GM19468 (cell line): ENCODE results near the gene ANKRD2.
"Not testable (repeated sequence)": the region's sequence is repeated elsewhere in the genome, so short reads cannot be mapped to it uniquely, and the experiment has no call there.

Source experiments
- ATAC-seq: cut with Tn5 transposase; IDR thresholded peaks from one replicate; pipeline ENCODE4 v1.9.1; 2021; ENCODE audit warnings: mild to moderate bottlenecking, moderate library complexity, moderate number of reproducible peaks; ENCODE audit not compliant: unreplicated experiment; ENCODE audit errors: extremely low read depth

ANKRD2 gene

DNA sequence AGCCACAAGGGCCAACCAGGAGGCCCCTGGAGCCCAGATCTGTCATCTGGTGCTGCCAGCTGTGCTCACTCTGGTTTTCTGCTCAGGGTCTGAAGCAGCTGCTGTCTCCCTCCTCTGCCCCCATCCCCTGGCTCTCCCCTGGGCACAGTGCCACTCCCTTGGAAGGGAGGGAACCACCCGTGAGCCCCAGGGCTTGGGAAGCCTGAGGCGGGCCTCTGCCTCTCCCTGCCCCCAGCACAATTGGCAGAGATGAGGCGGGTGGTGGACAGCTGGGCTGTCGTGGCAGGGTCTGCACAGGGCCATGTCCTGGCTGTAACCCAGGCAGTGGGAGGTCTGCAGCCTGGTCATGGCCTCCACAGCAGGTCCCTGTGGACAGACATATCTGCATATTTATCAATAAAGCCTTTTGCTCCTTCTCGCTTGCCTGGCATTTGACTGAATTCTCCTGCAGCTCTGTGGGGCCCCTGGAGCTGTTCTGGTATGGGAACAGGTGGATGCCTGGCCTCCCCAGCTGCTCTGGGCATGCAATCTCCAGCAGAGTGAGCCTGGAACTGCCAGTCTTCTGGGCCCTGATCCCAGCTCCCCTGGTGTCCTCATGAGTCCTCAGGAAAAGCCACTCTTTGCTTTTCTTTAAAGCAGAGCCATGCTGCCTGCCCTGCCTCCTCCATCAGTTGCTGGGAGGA lies 1.6 kb upstream of the ANKRD2 start:
- ATAC-seq, result no peak

DNA sequence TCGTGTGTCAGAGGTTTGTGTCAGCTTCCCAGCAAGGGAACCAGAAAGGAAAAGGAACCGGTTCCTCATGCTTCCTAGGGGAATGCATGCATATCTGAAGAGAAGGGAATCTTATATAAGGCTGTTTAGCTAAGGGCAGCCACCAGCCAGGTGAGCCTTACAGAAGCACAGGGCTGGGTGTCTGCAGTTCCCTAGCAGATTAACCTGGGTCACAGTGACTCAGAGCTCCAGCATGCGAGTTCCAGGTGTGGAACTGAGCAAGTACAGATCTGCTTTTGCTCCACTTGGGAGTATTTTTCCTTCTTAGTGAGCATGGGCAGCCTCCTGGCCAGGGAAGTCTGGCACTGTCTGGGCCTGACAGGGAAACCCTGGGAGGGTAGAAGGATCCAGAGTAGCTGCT lies 957 bp upstream of the ANKRD2 start:
- ATAC-seq, result no peak

- ATAC-seq, result no peak
These were observed 442 bp downstream of the ANKRD2 start for GRCh38 chr10:97573021-97573420.

- no peak for ATAC-seq
These were observed 1.1 kb downstream of the ANKRD2 start for GRCh38 chr10:97573672-97574071.

- ATAC-seq, result no peak
These were observed 2.0 kb downstream of the ANKRD2 start for GRCh38 chr10:97574374-97575126.

DNA sequence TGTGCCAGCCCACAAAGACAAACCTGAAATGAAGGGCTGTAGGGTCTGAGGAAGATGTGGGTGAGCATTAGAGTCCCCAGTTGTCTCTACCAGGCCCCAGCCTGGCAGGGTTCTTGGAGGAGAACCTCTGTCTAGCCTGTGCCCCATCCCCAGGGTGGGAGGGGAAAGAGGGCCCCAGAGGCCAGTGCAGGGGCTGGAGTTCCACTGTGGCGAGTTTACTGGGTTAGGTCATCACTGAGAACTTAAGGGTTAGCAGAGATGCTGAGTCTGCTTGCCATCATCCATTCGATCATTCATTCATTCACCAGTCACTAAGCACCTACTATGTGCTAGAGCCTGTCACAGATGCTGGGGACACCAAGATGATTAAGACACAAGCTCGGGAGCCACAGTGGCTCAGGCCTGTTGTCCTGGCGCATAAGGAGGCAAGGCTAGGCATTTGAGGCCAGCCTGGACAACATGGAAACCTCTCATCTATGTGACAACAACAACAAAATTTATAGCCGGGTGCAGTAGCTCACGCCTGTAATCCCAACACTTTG lies 2.6 kb downstream of the ANKRD2 start:
- no peak for ATAC-seq

GRCh38 chr10:97576487-97576886 lies 3.9 kb downstream of the ANKRD2 start:
- ATAC-seq, result not testable (repeated sequence)

DNA sequence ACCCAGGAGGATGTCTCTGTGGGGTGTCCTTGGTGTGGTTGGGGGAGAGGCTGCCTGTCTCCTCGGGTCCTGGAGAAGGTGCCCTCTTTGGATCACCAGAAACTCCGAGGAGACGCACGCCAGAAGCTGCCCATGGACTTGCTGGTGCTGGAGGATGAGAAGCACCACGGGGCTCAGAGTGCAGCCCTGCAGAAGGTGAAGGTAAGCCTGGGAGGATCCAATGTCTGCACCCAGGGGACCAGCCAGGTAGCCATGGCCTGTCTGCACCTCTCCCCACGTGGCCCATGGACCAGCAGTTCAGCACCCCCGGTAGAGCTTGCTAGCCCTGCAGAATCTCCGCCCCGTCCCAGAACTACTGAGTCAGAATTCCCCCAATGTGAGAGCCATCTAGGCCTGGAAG lies 5.1 kb downstream of the ANKRD2 start:
- ATAC-seq, result no peak

- no peak for ATAC-seq
These were observed 5.7 kb downstream of the ANKRD2 start for GRCh38 chr10:97578171-97578844.

DNA sequence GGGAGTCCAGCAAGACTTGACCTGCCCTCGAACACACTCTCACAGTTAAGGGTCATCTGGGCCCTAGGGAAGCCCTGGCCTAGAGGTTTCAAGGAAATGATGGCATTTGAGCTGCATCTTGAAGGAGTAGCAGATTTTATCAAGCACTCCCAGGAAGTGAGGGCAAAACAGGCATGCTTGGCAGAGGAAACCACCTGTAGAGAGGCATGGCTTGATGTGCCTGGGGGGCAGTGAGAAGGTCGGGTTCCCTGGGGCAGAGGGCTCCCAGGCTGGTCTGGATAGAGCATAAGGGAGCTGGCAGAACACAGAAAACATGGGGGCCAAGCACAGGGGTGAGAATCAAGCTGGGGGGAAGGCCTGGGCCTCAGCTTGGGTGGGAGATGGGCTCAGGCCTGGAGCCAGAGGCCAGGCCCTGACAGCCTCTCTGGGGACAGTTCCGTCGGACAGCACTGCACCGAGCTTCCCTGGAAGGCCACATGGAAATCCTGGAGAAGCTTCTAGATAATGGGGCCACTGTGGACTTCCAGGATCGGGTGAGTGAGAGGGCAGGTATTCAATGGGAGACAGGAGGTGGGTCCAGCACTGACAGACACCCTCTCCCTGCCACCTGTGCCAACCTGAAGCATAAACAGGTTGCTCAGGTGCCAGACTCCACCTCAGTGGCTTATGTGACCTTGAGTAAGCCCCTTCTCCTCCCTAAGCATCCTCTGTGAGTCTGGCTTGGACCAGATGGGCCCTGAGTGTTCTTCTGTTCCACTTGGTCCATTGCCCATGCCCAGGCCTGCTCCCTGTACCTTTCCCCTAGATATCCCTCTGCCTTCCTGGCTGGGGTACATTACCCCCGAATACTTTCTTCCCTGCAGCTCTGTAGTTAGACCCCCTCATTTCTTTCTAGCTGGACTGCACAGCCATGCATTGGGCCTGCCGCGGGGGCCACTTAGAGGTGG lies 8.1 kb downstream of the ANKRD2 start:
- ATAC-seq, result no peak

- no peak for ATAC-seq
These were observed 9.6 kb downstream of the ANKRD2 start for GRCh38 chr10:97582169-97582568.

GRCh38 chr10:97583476-97583875 lies 10.9 kb downstream of the ANKRD2 start:
- ATAC-seq, result no peak

DNA sequence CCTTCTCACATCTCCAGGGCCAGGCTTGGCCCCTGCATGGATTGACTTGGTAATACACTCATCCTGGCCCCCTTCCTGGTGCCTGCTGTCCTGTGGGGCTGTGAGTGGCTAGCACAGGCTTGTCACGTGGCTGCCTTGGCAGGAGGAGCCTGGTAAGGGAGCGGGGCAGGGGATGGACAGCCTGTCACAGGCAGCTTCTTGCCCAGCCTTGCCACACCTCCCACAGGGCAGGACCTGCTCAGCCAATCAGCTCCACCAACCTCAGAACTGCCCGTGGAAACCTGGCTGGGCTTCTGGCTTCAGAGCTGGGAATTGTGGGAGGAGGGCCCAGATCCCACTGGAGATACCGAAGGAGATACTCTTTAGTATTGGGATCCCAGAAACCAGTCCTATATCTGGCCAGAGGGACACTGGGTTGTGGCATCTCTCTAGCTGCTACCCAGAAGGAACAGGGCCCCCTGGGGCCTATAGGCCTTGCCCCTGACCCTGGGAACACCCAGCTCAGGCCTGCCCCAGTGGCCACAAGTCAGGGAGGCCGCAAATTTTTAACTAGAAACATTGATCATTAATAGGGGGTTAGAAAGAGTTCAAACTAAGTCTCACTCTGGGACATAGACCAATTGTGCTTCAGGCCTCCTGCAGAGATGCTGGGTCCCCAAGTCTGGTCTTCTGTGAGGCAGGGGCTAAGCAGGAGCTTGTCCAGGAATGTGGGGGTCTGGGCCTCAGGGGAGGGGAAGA lies 11.7 kb downstream of the ANKRD2 start, which contains the start of gene HOGA1:
Gene HOGA1, plus strand, starts transcription at position 330 of the 738 bp plus-strand sequence. Its CDS starts 315 bp downstream, at position 645.
- ATAC-seq, result peak; percentile 27

DNA sequence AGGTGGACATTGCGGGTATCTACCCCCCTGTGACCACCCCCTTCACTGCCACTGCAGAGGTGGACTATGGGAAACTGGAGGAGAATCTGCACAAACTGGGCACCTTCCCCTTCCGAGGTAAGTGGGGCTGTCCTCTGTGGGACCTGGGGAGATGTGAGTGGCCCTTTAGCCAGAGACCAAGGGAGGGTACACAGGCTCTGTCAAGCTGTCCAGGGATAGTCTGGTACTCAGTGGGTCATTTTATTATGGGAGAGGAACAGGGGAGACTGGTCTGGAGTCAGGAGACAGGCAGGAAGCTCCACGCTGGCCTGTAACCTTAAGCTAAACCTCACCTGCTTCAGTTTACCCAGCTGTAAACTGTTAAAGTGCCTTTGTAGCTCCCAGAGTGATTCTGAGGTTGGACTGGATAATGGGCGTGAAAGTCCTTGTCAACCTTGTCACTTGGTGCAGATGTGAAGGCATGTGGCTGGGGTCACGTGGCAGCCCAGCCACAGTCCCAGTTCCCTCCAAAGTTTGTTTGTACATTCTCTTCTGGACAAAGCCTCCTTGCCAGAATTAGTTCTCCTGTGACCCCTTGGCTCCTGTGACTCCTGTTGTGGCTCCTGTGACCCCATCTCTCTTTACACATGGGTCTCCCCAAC lies 12.3 kb downstream of the ANKRD2 start:
- ATAC-seq, result no peak

- no peak for ATAC-seq
These were observed 12.8 kb downstream of the ANKRD2 start for GRCh38 chr10:97585439-97585811.

DNA sequence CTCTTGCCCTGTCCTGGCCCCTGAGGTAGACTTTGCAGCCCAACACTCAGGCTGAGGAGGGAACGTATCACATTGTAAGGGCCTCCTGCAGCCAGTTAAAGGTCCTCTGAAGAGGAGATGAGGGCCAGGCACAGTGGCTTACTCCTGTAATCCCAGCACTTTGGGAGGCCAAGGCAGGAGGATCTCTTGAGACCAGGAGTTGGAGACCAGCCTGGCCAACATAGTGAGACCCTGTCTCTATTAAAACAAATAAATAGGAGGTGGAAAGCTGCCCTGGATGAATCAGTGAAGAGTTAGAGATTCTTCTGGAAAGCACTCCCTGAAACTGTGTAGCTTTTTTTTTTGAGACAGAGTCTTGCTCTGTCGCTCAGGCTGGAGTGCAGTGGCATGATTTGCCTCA lies 14.6 kb downstream of the ANKRD2 start:
- ATAC-seq, result no peak

DNA sequence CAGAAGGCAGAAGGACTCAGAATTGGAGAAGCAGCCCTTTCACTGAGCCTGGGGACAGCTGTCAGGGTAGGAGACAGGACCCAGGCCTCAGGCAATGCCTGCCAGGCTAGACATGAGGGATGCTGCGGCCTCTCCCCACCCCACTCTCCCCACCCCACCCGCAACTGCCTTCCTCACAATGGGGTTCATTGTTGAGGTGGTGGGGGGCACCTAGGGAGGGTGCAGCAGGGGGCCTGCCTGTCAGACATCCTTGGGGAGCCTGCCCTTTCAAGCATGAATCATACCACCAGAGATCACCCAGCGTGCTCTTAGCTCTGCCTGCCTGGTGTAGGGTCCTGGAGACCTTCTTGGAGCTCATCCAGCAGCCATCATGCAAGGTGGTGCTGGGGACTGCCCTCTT lies 16.9 kb downstream of the ANKRD2 start, which contains the start of gene C10orf62:
Gene C10orf62, plus strand, starts transcription at position 243 of the 400 bp plus-strand sequence. CDS start 177 bp downstream, outside the sequence.
- no peak for ATAC-seq

GRCh38 chr10:97590082-97590747 lies 17.6 kb downstream of the ANKRD2 start:
- no peak for ATAC-seq
